Adrenal gland (tissue), 5 donors: ENCODE measurements around the gene BNC2.

ENCODE experiments used
- POLR2A ChIP-seq, 2 donors: fragments of 450-650 bp; IDR thresholded peaks; one replicate each; pipeline ENCODE4 v1.6.1; 2017; ENCODE audit warnings: antibody characterized with exemption in 2 of 2, mild to moderate bottlenecking in 2 of 2, moderate library complexity in 1 of 2
- TF ChIP-seq, protein P1 (sequence below), 6 experiments: fragments of 450-650 bp in 4 of 6; fragments of 200-600 bp in 2 of 6; sonication (generic) in 1 of 6; IDR thresholded peaks; 1 replicate in 5 of 6; 2 replicates in 1 of 6; pipeline versions ENCODE4 v1.5.1 to v1.8.0; 2016 to 2021; ENCODE audit warnings: antibody characterized with exemption in 6 of 6, mild to moderate bottlenecking in 2 of 6, moderate library complexity in 1 of 6
- donor health status: DM: no; HTN: no; CAD: no.

- TF ChIP-seq, protein P1, sequence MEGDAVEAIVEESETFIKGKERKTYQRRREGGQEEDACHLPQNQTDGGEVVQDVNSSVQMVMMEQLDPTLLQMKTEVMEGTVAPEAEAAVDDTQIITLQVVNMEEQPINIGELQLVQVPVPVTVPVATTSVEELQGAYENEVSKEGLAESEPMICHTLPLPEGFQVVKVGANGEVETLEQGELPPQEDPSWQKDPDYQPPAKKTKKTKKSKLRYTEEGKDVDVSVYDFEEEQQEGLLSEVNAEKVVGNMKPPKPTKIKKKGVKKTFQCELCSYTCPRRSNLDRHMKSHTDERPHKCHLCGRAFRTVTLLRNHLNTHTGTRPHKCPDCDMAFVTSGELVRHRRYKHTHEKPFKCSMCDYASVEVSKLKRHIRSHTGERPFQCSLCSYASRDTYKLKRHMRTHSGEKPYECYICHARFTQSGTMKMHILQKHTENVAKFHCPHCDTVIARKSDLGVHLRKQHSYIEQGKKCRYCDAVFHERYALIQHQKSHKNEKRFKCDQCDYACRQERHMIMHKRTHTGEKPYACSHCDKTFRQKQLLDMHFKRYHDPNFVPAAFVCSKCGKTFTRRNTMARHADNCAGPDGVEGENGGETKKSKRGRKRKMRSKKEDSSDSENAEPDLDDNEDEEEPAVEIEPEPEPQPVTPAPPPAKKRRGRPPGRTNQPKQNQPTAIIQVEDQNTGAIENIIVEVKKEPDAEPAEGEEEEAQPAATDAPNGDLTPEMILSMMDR (IDR thresholded peaks at IDR 0.05): no peak
- TF ChIP-seq POLR2A (IDR thresholded peaks at IDR 0.05): no peak
Measured at GRCh38 chr9:16729651-16730050, 140.8 kb downstream of the BNC2 start.
